ENCODE measurements around the gene SRSF11.

The SRSF11 gene

GRCh38 chr1:70202173-70202758 is 18.9 kb upstream of the SRSF11 start:
- no peak for TF ChIP-seq SIN3A (IDR thresholded peaks at IDR 0.05; ENCODE audit: borderline replicate concordance, insufficient read depth, low read length)
- TF ChIP-seq TAF1 (IDR thresholded peaks at IDR 0.05; ENCODE audit: borderline replicate concordance, insufficient read depth, low read length) = no peak
- TF ChIP-seq POLR2AphosphoS5 (IDR thresholded peaks at IDR 0.05; ENCODE audit: low read depth, low read length) = no peak
- TF ChIP-seq FOXP2 (optimal IDR thresholded peaks at IDR 0.05; ENCODE audit: borderline replicate concordance, extremely low read depth, extremely low read length, insufficient read depth) = no peak
- TF ChIP-seq REST (IDR thresholded peaks at IDR 0.05; ENCODE audit: insufficient read depth in 1 of 2, low read depth in 2 of 2, low read length in 2 of 2) = no peak

- TF ChIP-seq POLR2AphosphoS5 (IDR thresholded peaks at IDR 0.05; ENCODE audit: low read depth, low read length) (no peak), REST (IDR thresholded peaks at IDR 0.05; ENCODE audit: insufficient read depth in 1 of 2, low read depth in 2 of 2, low read length in 2 of 2) (no peak), FOXP2 (optimal IDR thresholded peaks at IDR 0.05; ENCODE audit: borderline replicate concordance, extremely low read depth, extremely low read length, insufficient read depth) (no peak), SIN3A (IDR thresholded peaks at IDR 0.05; ENCODE audit: borderline replicate concordance, insufficient read depth, low read length) (no peak), TAF1 (IDR thresholded peaks at IDR 0.05; ENCODE audit: borderline replicate concordance, insufficient read depth, low read length) (no peak)
Observed at GRCh38 chr1:70204139-70204538, 17.0 kb upstream of the SRSF11 start.

GRCh38 chr1:70204600-70204999 is 16.6 kb upstream of the SRSF11 start:
- no peak for TF ChIP-seq FOXP2 (optimal IDR thresholded peaks at IDR 0.05; ENCODE audit: borderline replicate concordance, extremely low read depth, extremely low read length, insufficient read depth)
- TF ChIP-seq POLR2AphosphoS5 (IDR thresholded peaks at IDR 0.05; ENCODE audit: low read depth, low read length) = no peak
- no peak for TF ChIP-seq TAF1 (IDR thresholded peaks at IDR 0.05; ENCODE audit: borderline replicate concordance, insufficient read depth, low read length)
- no peak for TF ChIP-seq SIN3A (IDR thresholded peaks at IDR 0.05; ENCODE audit: borderline replicate concordance, insufficient read depth, low read length)
- TF ChIP-seq REST (IDR thresholded peaks at IDR 0.05; ENCODE audit: insufficient read depth in 1 of 2, low read depth in 2 of 2, low read length in 2 of 2) = no peak

GRCh38 chr1:70205071-70205433 is 16.1 kb upstream of the SRSF11 start:
- TF ChIP-seq FOXP2 (optimal IDR thresholded peaks at IDR 0.05; ENCODE audit: borderline replicate concordance, extremely low read depth, extremely low read length, insufficient read depth) (no peak), REST (IDR thresholded peaks at IDR 0.05; ENCODE audit: insufficient read depth in 1 of 2, low read depth in 2 of 2, low read length in 2 of 2) (no peak; a peak in 1 of 4 replicates), SIN3A (IDR thresholded peaks at IDR 0.05; ENCODE audit: borderline replicate concordance, insufficient read depth, low read length) (no peak), POLR2AphosphoS5 (IDR thresholded peaks at IDR 0.05; ENCODE audit: low read depth, low read length) (no peak), TAF1 (IDR thresholded peaks at IDR 0.05; ENCODE audit: borderline replicate concordance, insufficient read depth, low read length) (no peak)
